Endothelial cell (in vitro differentiated cells): ENCODE data around the gene MPG. TPM values are rescaled to one million over a fixed set of nuclear protein-coding genes. Genes with fewer than 3 reads are reported as not detected.
A peak's percentile ranks its signal among the peaks of the same experiment; 100 is the strongest.

Experiments
- DNase-seq: peaks from one replicate; pipeline ENCODE4 v3.0.0; 2021; ENCODE audit warnings: low spot score
- H3K27ac Mint-ChIP-seq: one replicate; pipeline ENCODE4 v1.8.0; 2021; ENCODE audit warnings: mixed read lengths, inconsistent platforms; ENCODE audit not compliant: unreplicated experiment
- H3K27me3 Mint-ChIP-seq: one replicate; pipeline ENCODE4 v1.8.0; 2021; ENCODE audit warnings: mild to moderate bottlenecking, moderate library complexity, mixed read lengths, inconsistent platforms; ENCODE audit not compliant: unreplicated experiment
- H3K36me3 Mint-ChIP-seq: one replicate; pipeline ENCODE4 v1.8.0; 2021; ENCODE audit warnings: mild to moderate bottlenecking, low read depth, mixed read lengths, inconsistent platforms; ENCODE audit not compliant: unreplicated experiment
- H3K4me1 Mint-ChIP-seq: one replicate; pipeline ENCODE4 v1.8.0; 2021; ENCODE audit warnings: mild to moderate bottlenecking, mixed read lengths, inconsistent platforms; ENCODE audit not compliant: unreplicated experiment
- H3K4me3 Mint-ChIP-seq: one replicate; pipeline ENCODE4 v1.8.0; 2021; ENCODE audit warnings: mild to moderate bottlenecking, mixed read lengths, inconsistent platforms; ENCODE audit not compliant: unreplicated experiment
- H3K9me3 Mint-ChIP-seq: one replicate; pipeline ENCODE4 v1.8.0; 2021; ENCODE audit warnings: mixed read lengths, inconsistent platforms; ENCODE audit not compliant: unreplicated experiment
- total RNA-seq: library from RNA; stranded (reverse); fragmentation: NEBNext Ultra II Directional; extraction: Animal tissue kit (Norgen Biotek cat#: 25700); gene quantifications from one replicate; pipeline ENCODE4 v1.2.1, GENCODE V29; 2021; ENCODE audit not compliant: unreplicated experiment
- TF ChIP-seq, protein P1 (sequence below): fragments of 200-600 bp; sonication (generic); IDR thresholded peaks from one replicate; pipeline ENCODE4 v1.5.0; 2021; ENCODE audit warnings: antibody characterized with exemption; ENCODE audit not compliant: unreplicated experiment

Gene MPG
- total RNA-seq, 1 donor from 2014 or later: 38.6 TPM

GRCh38 chr16:96935-97381, 18.9 kb downstream of the MPG start:
- Mint-ChIP-seq H3K27ac (no peak overlapping the region), H3K4me3 (no peak overlapping the region), H3K9me3 (no peaks in the 10 kb centered on the region), H3K36me3 (peaks cover 13% of the 10 kb centered on the region), H3K4me1 (no peaks in the 10 kb centered on the region), H3K27me3 (peaks cover 8% of the 10 kb centered on the region)
- DNase-seq: peak; percentile 94
- TF ChIP-seq, protein P1, sequence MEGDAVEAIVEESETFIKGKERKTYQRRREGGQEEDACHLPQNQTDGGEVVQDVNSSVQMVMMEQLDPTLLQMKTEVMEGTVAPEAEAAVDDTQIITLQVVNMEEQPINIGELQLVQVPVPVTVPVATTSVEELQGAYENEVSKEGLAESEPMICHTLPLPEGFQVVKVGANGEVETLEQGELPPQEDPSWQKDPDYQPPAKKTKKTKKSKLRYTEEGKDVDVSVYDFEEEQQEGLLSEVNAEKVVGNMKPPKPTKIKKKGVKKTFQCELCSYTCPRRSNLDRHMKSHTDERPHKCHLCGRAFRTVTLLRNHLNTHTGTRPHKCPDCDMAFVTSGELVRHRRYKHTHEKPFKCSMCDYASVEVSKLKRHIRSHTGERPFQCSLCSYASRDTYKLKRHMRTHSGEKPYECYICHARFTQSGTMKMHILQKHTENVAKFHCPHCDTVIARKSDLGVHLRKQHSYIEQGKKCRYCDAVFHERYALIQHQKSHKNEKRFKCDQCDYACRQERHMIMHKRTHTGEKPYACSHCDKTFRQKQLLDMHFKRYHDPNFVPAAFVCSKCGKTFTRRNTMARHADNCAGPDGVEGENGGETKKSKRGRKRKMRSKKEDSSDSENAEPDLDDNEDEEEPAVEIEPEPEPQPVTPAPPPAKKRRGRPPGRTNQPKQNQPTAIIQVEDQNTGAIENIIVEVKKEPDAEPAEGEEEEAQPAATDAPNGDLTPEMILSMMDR: peak; percentile 97

DNA sequence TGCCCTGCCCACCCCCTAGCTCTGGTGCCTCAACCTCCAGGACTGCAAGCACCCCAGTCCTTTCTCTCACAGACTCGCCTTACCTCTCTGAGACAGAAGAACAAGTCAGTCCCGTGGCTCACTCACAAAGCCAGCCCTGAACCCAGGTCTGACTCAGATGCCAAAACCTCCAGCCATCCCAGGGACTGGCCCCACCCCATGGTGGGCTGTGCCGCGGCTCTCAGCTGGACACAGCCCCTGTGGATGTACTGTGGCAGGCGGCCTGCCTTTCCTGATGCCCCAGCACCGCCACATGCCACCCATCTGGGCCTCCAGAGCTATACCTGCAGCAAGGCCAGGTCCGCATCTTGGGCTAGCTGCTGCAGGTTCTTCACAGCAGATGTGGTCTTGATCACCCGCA, 19.8 kb downstream of the MPG start:
- Mint-ChIP-seq H3K36me3 (peaks cover 20% of the 10 kb centered on the region), H3K4me3 (no peak overlapping the region), H3K9me3 (no peaks in the 10 kb centered on the region), H3K27me3 (peaks cover 7% of the 10 kb centered on the region), H3K4me1 (no peaks in the 10 kb centered on the region), H3K27ac (no peak overlapping the region)
- no peak for DNase-seq
- TF ChIP-seq, protein P1: no peak

GRCh38 chr16:100989-101388, 23.0 kb downstream of the MPG start:
- no peak overlapping the region for H3K27ac Mint-ChIP-seq
- DNase-seq: no peak
- H3K4me1 Mint-ChIP-seq: no peaks in the 10 kb centered on the region

DNA sequence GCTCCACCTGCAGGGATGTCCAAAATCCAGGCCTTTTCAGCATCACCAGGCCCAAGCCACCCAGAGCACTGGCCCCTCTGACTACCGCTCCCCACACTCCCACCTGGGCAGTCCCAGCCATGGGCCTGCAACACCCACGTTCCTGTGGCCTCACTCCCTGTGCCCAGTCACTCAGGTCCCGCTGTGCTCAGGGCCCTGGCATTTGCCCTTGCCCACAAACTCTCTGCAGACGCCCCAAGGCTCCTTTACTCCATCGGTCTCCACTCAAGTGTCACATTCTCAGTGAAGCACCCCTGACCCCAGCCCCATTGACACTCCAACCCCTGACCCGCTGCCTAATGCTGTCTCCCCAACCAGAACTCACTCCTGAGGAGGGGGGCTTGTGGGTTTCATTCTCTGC, 23.6 kb downstream of the MPG start:
- Mint-ChIP-seq H3K4me1 (no peaks in the 10 kb centered on the region), H3K36me3 (peaks cover 21% of the 10 kb centered on the region), H3K27ac (no peak overlapping the region), H3K27me3 (peaks cover 4% of the 10 kb centered on the region), H3K9me3 (no peaks in the 10 kb centered on the region), H3K4me3 (no peak overlapping the region)
- DNase-seq: no peak
- TF ChIP-seq, protein P1: no peak

More at GRCh38 chr16:100989-101388, 23.0 kb downstream of the MPG start:
- H3K4me3 Mint-ChIP-seq: no peak overlapping the region
- TF ChIP-seq, protein P1: no peak
- no peaks in the 10 kb centered on the region for H3K9me3 Mint-ChIP-seq
- H3K36me3 Mint-ChIP-seq: peaks cover 21% of the 10 kb centered on the region
- H3K27me3 Mint-ChIP-seq: peaks cover 4% of the 10 kb centered on the region

DNA sequence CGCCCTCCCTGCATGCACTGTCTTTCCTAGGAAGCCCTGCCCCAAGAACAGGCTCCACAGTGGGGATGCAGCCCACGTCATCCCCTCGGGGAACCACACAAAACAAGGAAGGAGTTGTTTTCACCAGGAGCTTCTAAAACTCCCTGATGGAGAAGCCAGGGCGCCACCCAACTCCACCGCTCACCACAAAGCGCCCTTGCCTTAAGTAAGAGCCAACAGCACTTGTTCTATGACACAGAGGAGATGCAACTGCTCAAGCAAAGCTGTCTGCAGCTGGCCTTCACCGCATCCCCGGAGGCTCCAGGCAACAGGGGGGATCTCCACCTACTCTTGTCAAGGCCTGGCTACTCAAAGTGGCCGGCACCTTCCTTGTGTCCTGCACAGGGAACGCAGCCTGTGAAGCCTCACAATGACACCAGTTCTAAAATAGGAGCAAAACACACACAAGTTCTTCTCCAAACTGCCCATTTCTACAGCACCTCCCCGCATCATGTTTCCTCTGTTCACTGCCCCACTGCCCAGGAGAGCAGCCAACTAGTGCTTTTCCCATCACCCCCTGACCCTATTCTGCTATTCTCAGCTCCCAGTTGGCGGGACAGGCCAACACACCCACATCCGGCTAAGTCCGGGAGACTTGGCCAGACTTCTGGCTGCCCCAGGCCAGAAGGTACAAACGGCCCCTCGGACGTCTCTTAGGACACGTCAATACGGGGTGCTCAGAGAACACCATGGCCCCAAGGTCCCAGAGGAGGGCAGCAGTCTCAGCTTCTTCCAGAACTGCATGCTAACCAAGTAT, 24.2 kb downstream of the MPG start:
- H3K4me1 Mint-ChIP-seq: no peaks in the 10 kb centered on the region
- DNase-seq: no peak
- TF ChIP-seq, protein P1: no peak
- no peaks in the 10 kb centered on the region for H3K9me3 Mint-ChIP-seq
- H3K27me3 Mint-ChIP-seq: peaks cover 2% of the 10 kb centered on the region
- no peak overlapping the region for H3K27ac Mint-ChIP-seq
- peaks cover 21% of the 10 kb centered on the region for H3K36me3 Mint-ChIP-seq
- H3K4me3 Mint-ChIP-seq: no peak overlapping the region
